Mesenchymal stem cell (in vitro differentiated cells and primary cell): Measurements from ENCODE around the gene TMEM129.

Experiments
- DNase-seq: peaks from one replicate; pipeline ENCODE4 v3.0.0-alpha.2; 2013
- H2AFZ ChIP-seq: one replicate; pipeline ENCODE4 v1.6.1; 2013; ENCODE audit warnings: low read depth, mild to moderate bottlenecking, control low read depth, inconsistent platforms, low read length, moderate library complexity
- H2AK5ac ChIP-seq: 2 replicates; pipeline ENCODE4 v1.6.1; 2013; ENCODE audit warnings: low read length, moderate library complexity, mild to moderate bottlenecking, inconsistent platforms; ENCODE audit not compliant: severe bottlenecking
- H2BK120ac ChIP-seq: one replicate; pipeline ENCODE4 v1.6.1; 2013; ENCODE audit warnings: low read depth, mild to moderate bottlenecking, inconsistent platforms, low read length, moderate library complexity
- H2BK12ac ChIP-seq, 2 experiments: one replicate each; pipeline ENCODE4 v1.6.1; 2013; ENCODE audit warnings: inconsistent platforms in 2 of 2, low read length in 2 of 2, mild to moderate bottlenecking in 2 of 2, moderate library complexity in 2 of 2, control low read depth in 1 of 2
- H2BK15ac ChIP-seq: one replicate; pipeline ENCODE4 v1.6.1; 2013; ENCODE audit warnings: mild to moderate bottlenecking, low read depth, inconsistent platforms; ENCODE audit not compliant: poor library complexity, severe bottlenecking
- H2BK5ac ChIP-seq: 2 replicates; pipeline ENCODE4 v1.6.1; 2013; ENCODE audit warnings: low read depth, mild to moderate bottlenecking, low read length, control low read depth, inconsistent platforms; ENCODE audit not compliant: poor library complexity, severe bottlenecking
- H3K14ac ChIP-seq, 2 experiments: one replicate each; pipeline ENCODE4 v1.6.1; 2013; ENCODE audit warnings: inconsistent platforms in 2 of 2, low read length in 2 of 2, control low read depth in 1 of 2, mild to moderate bottlenecking in 1 of 2, moderate library complexity in 1 of 2
- H3K18ac ChIP-seq, 2 experiments: one replicate each; pipeline ENCODE4 v1.6.1; 2013; ENCODE audit warnings: inconsistent platforms in 2 of 2, low read length in 2 of 2, control low read depth in 1 of 2, low read depth in 1 of 2, mild to moderate bottlenecking in 1 of 2
- H3K23ac ChIP-seq, 2 experiments: one replicate each; pipeline ENCODE4 v1.6.1; 2013; ENCODE audit warnings: inconsistent platforms in 2 of 2, low read length in 2 of 2, mild to moderate bottlenecking in 2 of 2, moderate library complexity in 2 of 2, control low read depth in 1 of 2
- H3K27ac ChIP-seq: 2 replicates; pipeline ENCODE4 v1.5.1; 2013; ENCODE audit warnings: mild to moderate bottlenecking, moderate library complexity, low read length, control low read depth, inconsistent platforms; ENCODE audit not compliant: poor library complexity, severe bottlenecking
- H3K27me3 ChIP-seq, 2 experiments: 2 replicates each; pipeline versions ENCODE4 v1.6.1 to v1.7.0; 2013; ENCODE audit warnings: low read length in 2 of 2, mild to moderate bottlenecking in 2 of 2, moderate library complexity in 2 of 2, control low read depth in 1 of 2, inconsistent platforms in 1 of 2; ENCODE audit not compliant: control insufficient read depth in 1 of 2, insufficient read depth in 1 of 2
- H3K36me3 ChIP-seq, 2 experiments: 2 replicates each; pipeline versions ENCODE4 v1.6.1 to v1.7.0; 2013; ENCODE audit warnings: low read length in 2 of 2, control low read depth in 1 of 2, inconsistent platforms in 1 of 2, low read depth in 1 of 2, mild to moderate bottlenecking in 1 of 2; ENCODE audit not compliant: insufficient read depth in 2 of 2, control insufficient read depth in 1 of 2
- H3K4ac ChIP-seq, 2 experiments: one replicate each; pipeline ENCODE4 v1.6.1; 2013; ENCODE audit warnings: inconsistent platforms in 2 of 2, low read length in 2 of 2, mild to moderate bottlenecking in 2 of 2, moderate library complexity in 2 of 2, control low read depth in 1 of 2, low read depth in 1 of 2
- H3K4me1 ChIP-seq: 2 replicates; pipeline ENCODE4 v1.6.1; 2013; ENCODE audit warnings: low read depth, low read length, control low read depth; ENCODE audit not compliant: control insufficient read depth, insufficient read depth
- H3K4me2 ChIP-seq: 2 replicates; pipeline ENCODE4 v1.6.1; 2013; ENCODE audit warnings: low read length, mild to moderate bottlenecking, inconsistent platforms; ENCODE audit not compliant: poor library complexity, severe bottlenecking
- H3K4me3 ChIP-seq, 2 experiments: 2 replicates each; pipeline versions ENCODE4 v1.5.1 to v1.7.0; 2013; ENCODE audit warnings: low read length in 2 of 2, mild to moderate bottlenecking in 2 of 2, control low read depth in 1 of 2, low read depth in 1 of 2; ENCODE audit not compliant: insufficient read depth in 1 of 2
- H3K79me1 ChIP-seq: replicated peaks from 2 replicates; pipeline ENCODE4 v1.6.1; 2013; ENCODE audit warnings: mild to moderate bottlenecking, control low read depth, low read length, inconsistent platforms; ENCODE audit not compliant: poor library complexity, severe bottlenecking
- H3K9ac ChIP-seq: 2 replicates; pipeline ENCODE4 v1.7.0; 2013; ENCODE audit warnings: mild to moderate bottlenecking, low read length, moderate library complexity
- H3K9me3 ChIP-seq: 2 replicates; pipeline ENCODE4 v1.7.0; 2013; ENCODE audit warnings: mild to moderate bottlenecking, low read length; ENCODE audit not compliant: control insufficient read depth
- H4K8ac ChIP-seq: one replicate; pipeline ENCODE4 v1.6.1; 2013; ENCODE audit warnings: inconsistent platforms, mild to moderate bottlenecking, low read length, moderate library complexity
- H4K91ac ChIP-seq: one replicate; pipeline ENCODE4 v1.6.1; 2013; ENCODE audit warnings: mild to moderate bottlenecking, low read length, inconsistent platforms
- WGBS: methylation state at CpG from one replicate; pipeline ENCODE4 v1.1.7; 2013; ENCODE audit warnings: mixed read lengths; 5-methylcytosine and 5-hydroxymethylcytosine counted together

Gene TMEM129

GRCh38 chr4:1716065-1716945 lies 4.8 kb downstream of the TMEM129 start:
- Histone ChIP-seq H2BK120ac (no peak overlapping the region), H2AFZ (no peak overlapping the region), H3K23ac (no peak overlapping the region), H3K18ac (no peak overlapping the region), H2BK12ac (no peak overlapping the region), H4K8ac (no peak overlapping the region), H3K36me3 (peaks cover 30 to 34% of the 10 kb centered on the region in 2 experiments), H3K14ac (no peak overlapping the region), H3K27ac (no peak overlapping the region), H3K4ac (no peak overlapping the region), H3K4me3 (no peak overlapping the region), H4K91ac (no peak overlapping the region), H3K27me3 (no peaks in the 10 kb centered on the region), H3K79me1 (peaks cover 24% of the 10 kb centered on the region), H2BK5ac (no peak overlapping the region), H2AK5ac (no peak overlapping the region), H3K9ac (no peak overlapping the region), H3K4me2 (no peak overlapping the region), H3K4me1 (peaks cover 32% of the 10 kb centered on the region), H2BK15ac (no peak overlapping the region), H3K9me3 (no peaks in the 10 kb centered on the region)
- 93% methylated on average over 15 of the region's 15 CpGs for WGBS
- no peak for DNase-seq

- H3K36me3 ChIP-seq: peaks cover 33 to 35% of the 10 kb centered on the region in 2 experiments
- H3K14ac ChIP-seq: no peak overlapping the region
- H3K27ac ChIP-seq: no peak overlapping the region
- no peak overlapping the region for H2BK5ac ChIP-seq
- no peak overlapping the region for H3K23ac ChIP-seq
- H3K4me1 ChIP-seq: peaks cover 36% of the 10 kb centered on the region
- no peak for DNase-seq
- H3K9ac ChIP-seq: peak overlapping the region; percentile 98
- no peak overlapping the region for H3K4me2 ChIP-seq
- H3K18ac ChIP-seq: no peak overlapping the region
- no peaks in the 10 kb centered on the region for H3K9me3 ChIP-seq
- no peak overlapping the region for H2AFZ ChIP-seq
- H3K4ac ChIP-seq: no peak overlapping the region
- H4K91ac ChIP-seq: no peak overlapping the region
- H2BK120ac ChIP-seq: no peak overlapping the region
- H2BK15ac ChIP-seq: no peak overlapping the region
- no peak overlapping the region for H2BK12ac ChIP-seq
- no peak overlapping the region for H4K8ac ChIP-seq
- WGBS: 92% methylated on average over 16 of the region's 16 CpGs
- H2AK5ac ChIP-seq: no peak overlapping the region
- peaks cover 24% of the 10 kb centered on the region for H3K79me1 ChIP-seq
- H3K27me3 ChIP-seq: no peaks in the 10 kb centered on the region
- no peak overlapping the region for H3K4me3 ChIP-seq
Observed at GRCh38 chr4:1715002-1715758, 5.9 kb downstream of the TMEM129 start.

- Histone ChIP-seq H4K8ac (no peak overlapping the region), H2BK12ac (no peak overlapping the region), H4K91ac (no peak overlapping the region), H3K14ac (no peak overlapping the region), H3K4me2 (no peak overlapping the region), H3K23ac (no peak overlapping the region), H2BK5ac (no peak overlapping the region), H2AFZ (no peak overlapping the region), H2BK15ac (no peak overlapping the region), H2AK5ac (no peak overlapping the region), H2BK120ac (no peak overlapping the region), H3K18ac (no peak overlapping the region), H3K4me3 (no peak overlapping the region), H3K4me1 (peaks cover 33% of the 10 kb centered on the region), H3K79me1 (peaks cover 26% of the 10 kb centered on the region), H3K27ac (no peak overlapping the region), H3K27me3 (no peaks in the 10 kb centered on the region), H3K4ac (no peak overlapping the region), H3K36me3 (peaks cover 35 to 42% of the 10 kb centered on the region in 2 experiments), H3K9ac (peak overlapping the region; percentile 98), H3K9me3 (no peaks in the 10 kb centered on the region)
- DNase-seq: no peak
- 84% methylated on average over 9 of the region's 9 CpGs for WGBS
Observed at GRCh38 chr4:1714303-1715001, 6.7 kb downstream of the TMEM129 start.
